Retinal pigment epithelial cell (primary cell): ENCODE results near the gene HNRNPC.
"Not testable (repeated sequence)": the region's sequence is repeated elsewhere in the genome, so short reads cannot be mapped to it uniquely, and the experiment has no call there.

Source experiments
- DNase-seq: peaks from one replicate; pipeline ENCODE4 v3.0.0-alpha.2; 2010; ENCODE audit warnings: low read depth
- H3K4me3 ChIP-seq: 2 replicates; pipeline ENCODE4 v1.5.1; 2011; ENCODE audit warnings: mild to moderate bottlenecking, low read length, control low read depth, moderate library complexity
- CTCF ChIP-seq: conservative IDR thresholded peaks from 2 replicates; pipeline ENCODE4 v1.5.1; 2011; ENCODE audit warnings: low read depth, low read length, control low read depth, inconsistent platforms

HNRNPC gene

GRCh38 chr14:21171128-21171527 lies 98.1 kb downstream of the HNRNPC start:
- H3K4me3 ChIP-seq = no peak overlapping the region
- no peak for TF ChIP-seq CTCF
- no peak for DNase-seq

GRCh38 chr14:21169573-21169972 lies 99.7 kb downstream of the HNRNPC start:
- no peak for DNase-seq
- no peak for TF ChIP-seq CTCF
- H3K4me3 ChIP-seq = no peak overlapping the region

GRCh38 chr14:21168055-21168454 lies 101.2 kb downstream of the HNRNPC start:
- no peak for DNase-seq
- TF ChIP-seq CTCF = no peak
- no peak overlapping the region for H3K4me3 ChIP-seq

GRCh38 chr14:21165670-21166069 lies 103.6 kb downstream of the HNRNPC start:
- not testable (repeated sequence) for DNase-seq, H3K4me3 ChIP-seq

GRCh38 chr14:21165002-21165605 lies 104.1 kb downstream of the HNRNPC start:
- H3K4me3 ChIP-seq, DNase-seq: not testable (repeated sequence)

- no peak for TF ChIP-seq CTCF
- DNase-seq = no peak
- H3K4me3 ChIP-seq = no peak overlapping the region
Measured at GRCh38 chr14:21163871-21164291, 105.4 kb downstream of the HNRNPC start.

GRCh38 chr14:21162081-21162480 lies 107.2 kb downstream of the HNRNPC start:
- H3K4me3 ChIP-seq = no peak overlapping the region
- no peak for TF ChIP-seq CTCF
- no peak for DNase-seq

GRCh38 chr14:21160061-21160610 lies 109.1 kb downstream of the HNRNPC start:
- no peak for DNase-seq
- TF ChIP-seq CTCF = no peak
- no peak overlapping the region for H3K4me3 ChIP-seq
